IMR-90 (cell line): ENCODE measurements around the gene SH2B3.
"Not testable (repeated sequence)": the region's sequence is repeated elsewhere in the genome, so short reads cannot be mapped to it uniquely, and the experiment has no call there.

Source experiments
- CHD1 ChIP-seq: IDR thresholded peaks from 2 replicates; pipeline ENCODE4 v1.6.1; 2012; ENCODE audit warnings: low read depth, low read length, improper control_type of control experiment
- CTCF ChIP-seq: conservative IDR thresholded peaks from 2 replicates; pipeline ENCODE4 v1.5.1; 2012; ENCODE audit warnings: mild to moderate bottlenecking, low read depth, low read length, improper control_type of control experiment
- NFE2L2 ChIP-seq: fragments of 150-350 bp; IDR thresholded peaks from 2 replicates; pipeline ENCODE4 v1.6.1; 2016; ENCODE audit warnings: low read depth, mild to moderate bottlenecking, low read length

DNA sequence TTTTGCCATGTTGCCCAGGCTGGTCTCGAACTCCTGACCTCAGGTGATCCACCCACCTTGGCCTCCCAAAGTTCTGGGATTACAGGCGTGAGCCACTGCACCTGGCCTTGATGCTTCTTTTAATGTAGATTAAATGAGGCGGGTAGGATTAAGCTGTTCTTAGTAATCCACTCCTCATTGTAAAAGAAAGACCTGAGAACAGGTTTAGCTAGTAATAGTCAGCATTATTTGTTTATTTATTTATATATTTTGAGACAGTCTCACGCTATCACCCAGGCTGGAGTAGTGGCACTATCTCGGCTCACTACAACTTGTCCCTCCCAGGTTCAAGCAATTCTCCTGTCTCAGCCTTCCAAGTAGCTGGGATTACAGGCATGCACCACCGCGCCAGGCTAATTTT, 9.5 kb upstream of the SH2B3 start:
- not testable (repeated sequence) for TF ChIP-seq CTCF, CHD1, NFE2L2
